Measurements from ENCODE around the gene DCUN1D2.
"Not testable (repeated sequence)": the region's sequence is repeated elsewhere in the genome, so short reads cannot be mapped to it uniquely, and the experiment has no call there.

The DCUN1D2 gene

DNA sequence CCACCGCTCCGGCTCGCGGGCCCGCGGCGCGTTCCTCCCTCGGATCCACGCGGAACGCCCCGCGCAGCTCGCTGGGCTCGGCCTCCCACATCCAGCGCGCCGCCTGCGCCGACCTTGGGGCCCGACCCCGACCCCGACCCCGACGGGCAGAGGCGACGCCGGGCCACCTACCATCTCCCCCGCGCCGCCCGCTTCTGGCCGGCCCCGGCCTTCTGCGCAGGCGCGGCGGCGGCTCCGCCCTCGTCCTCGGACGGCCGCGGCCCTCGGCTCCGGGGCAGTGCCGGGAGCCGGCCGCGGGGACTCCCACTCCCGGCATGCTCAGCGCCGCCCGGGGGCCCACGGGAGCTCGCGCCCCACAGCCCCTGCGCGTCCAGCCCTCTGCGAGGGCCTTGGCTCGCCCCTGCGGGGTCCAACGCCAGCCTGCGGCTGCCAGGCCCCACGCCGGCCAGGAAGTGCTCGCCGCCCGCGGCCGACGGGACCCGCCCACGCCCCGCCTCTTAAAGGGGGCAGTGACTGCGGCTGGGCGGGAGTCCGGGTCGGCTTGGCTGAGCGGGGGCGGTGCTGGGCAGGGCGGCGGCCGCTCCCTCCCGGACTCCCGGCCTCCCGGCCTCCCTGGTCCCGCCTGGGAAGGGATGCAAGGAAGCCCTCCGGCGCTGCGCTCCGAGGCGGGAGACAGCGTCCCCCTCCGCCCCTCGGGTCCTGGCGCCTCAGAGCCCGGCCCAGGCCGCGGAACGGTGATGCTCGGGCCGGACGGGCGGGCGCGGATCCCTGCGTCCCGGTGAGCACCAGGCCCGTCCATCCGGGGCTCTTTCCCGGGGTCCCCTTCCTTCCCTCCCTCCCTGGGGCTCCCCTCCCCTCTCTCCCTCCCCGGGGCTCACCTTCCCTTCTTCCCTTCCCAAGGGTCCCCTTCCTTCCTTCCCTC is at the start of gene DCUN1D2:
DCUN1D2 (minus strand) TSS at position 216 of the 922 bp plus-strand sequence; CDS start at position 174, 42 bp downstream.
- peak; percentile 96 for DNase-seq (ENCODE audit: low spot score)

DNA sequence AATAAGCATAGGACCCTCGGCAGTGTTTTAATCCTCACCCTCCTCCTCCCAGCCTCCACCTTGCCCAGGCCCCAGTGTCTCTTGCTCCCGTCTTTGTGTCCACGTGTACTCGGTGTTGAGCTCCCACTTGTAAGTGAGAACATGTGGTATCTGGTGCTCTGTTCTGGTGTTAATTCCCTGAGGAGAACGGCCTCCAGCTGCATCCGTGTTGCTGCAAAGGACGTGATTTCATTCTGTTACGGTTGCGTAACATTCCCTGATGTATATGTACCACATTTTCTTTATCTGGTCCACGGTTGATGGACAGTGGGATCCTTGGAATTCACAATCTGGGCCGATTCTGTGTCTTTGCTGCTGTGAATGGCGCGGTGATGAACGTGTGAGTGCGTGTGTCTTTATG is 49.3 kb upstream of the DCUN1D2 start:
- no peak for DNase-seq (ENCODE audit: low spot score)

DNA sequence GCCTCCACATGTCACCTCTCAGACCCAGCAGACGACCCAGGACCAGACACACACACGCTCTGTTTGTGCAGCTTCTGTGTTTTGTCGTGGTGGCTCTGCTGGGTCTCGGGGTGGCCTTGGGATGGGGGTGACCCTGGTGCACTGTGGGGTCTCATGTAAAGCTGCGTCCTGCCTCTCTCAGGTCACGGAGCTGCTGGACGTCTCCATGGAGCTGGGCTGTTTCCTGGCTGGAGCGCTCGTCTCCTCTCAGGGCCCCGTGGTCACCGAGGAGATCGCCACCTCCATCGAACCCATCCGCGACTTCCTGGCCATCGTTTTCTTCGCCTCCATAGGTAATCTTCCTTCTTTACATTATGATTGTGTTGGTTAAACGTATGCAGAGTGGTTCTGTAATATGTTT is 48.7 kb upstream of the DCUN1D2 start:
- DNase-seq (ENCODE audit: low spot score) = no peak

DNA sequence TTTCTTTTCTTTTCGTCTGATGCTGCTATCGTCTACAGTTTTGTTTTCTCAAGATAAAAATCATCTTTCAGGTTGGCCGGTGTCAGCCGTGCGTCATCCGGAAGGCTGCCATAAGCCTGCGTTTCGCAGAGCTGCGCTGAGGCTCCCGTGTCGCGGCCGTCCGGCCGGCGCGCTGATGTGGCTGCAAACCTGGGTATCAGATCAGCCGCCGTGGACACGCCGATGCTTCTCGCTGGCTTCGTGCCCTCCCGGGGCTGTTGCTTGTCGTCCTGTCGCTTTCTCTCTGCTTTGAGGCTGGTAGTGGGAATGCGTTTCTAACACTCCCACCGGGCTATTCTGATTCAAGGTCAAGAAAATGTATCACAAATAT is 48.2 kb upstream of the DCUN1D2 start:
- DNase-seq (ENCODE audit: low spot score) = no peak

DNA sequence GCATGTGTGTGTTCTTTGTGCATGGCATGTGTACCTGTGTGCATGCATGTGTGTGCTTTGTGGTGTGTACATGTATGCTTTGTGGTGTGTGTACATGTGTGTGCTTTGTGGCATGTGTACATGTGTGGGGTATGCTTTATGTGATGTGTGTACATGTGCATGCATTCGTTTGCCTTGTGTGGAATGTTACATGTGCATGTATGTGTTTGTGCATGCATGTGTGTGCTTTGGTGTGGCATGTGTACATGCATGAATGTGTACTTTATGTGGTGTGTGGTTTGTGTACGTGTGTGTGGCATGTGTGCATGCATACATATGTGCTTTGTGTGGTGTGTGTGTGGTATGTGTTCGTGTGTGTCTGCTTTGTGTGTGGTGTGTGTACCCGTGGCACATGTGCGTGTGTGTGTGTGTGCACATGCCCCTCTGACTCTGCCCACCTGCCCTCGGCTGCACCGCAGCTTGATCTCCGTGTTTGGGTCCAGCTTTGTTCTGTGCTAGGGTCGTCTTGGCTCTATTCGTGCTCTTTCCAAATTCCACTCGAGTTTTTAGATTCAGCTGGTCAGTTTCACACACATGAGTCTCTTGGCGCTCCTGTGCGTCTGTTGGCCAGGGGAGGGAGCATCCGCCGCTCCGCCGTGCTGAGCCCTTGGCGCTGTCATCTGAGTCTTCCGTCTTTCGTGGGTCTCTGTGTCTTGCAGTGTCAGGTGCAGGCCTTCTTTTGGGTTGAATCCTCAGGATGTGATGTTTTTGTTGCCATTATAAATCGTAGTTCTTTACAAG is 47.6 kb upstream of the DCUN1D2 start:
- no peak for DNase-seq (ENCODE audit: low spot score)

DNA sequence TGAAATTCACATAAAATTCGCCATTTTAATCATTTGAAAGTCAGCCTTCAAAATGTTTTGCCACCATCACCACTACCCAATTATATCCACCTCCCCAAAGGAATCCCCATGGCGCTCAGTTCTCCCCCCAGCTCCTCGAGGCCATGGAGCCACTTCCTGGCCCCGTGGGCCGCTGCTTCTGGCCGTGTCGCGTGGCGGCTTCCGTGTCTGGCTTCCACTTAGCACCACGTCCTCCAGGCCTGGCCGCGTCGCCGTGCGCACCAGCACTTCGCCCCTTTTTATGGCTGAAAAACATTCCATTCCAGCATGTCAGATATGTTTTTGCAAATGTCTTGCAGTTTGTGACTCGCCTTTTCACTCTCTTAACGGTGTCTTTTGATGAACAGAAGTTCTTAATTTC is 46.7 kb upstream of the DCUN1D2 start:
- no peak for DNase-seq (ENCODE audit: low spot score)

DNA sequence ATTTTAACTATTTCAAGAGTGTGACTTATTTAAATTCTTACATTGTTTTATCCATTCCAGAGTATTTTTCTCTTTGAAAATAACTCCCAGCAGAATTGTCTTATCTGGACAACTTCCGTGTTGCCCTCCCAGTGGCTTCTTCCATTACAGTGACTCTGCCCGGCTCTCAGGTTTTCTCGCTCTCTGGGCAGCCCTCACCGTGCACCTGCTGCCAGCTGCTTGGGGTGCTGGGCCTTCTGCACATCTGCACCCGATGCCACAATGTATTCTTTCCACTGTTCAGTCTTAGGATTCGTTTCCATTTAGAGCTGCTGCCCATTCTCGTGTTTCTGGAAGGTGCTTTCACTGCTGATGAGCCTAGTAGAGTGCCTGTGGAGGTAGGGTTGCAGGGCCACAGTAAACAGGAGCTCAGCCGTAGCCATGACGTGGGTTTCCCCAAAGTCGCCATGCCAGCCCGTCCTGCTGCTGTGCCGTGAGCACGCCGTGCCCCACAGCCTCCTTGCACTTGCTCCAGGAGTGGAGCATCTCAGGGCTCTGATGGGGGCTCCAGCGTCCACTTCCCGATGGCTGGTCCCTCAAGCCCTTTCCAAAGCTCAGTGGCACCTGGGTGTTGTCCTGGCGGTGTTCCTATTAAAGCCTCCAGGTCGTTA is 46.1 kb upstream of the DCUN1D2 start:
- no peak for DNase-seq (ENCODE audit: low spot score)

DNA sequence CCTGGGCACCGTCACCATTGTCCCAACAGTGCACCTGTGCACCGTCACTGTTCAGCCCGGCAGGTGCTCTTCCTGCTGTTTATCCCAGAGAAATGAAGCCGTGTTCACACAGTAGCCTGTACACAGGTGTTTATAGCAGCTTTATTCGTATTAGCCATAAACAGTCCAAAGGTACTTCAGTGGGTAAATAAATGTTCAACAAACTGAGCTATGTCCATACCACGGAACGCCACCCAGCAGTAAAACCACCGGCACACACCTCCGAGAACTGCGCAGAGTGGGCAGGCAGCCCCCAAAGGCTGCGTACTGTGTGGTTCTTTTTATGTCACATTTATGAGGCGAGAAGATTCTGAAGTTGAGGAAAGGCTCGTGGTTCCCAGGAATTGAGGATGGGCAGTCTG is 44.9 kb upstream of the DCUN1D2 start:
- DNase-seq (ENCODE audit: low spot score) = no peak

DNA sequence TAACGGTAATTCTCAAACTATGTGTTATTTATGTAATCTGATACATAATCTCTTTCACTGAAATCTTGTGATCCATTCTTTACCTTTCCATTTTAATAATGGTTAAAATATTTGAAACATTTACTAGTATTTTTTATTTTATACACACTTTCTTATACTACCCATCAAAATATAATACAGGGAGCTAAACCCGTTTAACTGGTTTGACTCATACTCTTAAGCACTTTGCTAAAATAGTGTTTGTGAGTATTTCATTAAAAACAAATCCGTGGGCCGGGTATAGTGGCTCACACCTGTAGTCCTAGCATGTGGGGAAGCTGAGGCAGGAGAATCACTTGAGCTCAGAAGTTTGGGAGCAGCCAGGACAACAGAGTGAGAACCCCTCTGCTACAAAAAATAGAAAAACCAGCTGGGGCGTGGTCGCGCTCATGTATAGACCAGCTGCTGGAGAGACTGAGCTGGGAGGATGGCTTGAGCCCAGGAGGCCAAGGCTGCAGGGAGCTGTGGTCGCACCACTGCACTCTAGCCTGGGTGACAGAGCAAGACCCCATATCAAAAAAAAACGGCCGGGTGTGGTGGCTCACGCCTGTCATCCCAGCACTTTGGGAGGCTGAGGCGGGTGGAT is 43.8 kb upstream of the DCUN1D2 start:
- DNase-seq (ENCODE audit: low spot score) = no peak

DNA sequence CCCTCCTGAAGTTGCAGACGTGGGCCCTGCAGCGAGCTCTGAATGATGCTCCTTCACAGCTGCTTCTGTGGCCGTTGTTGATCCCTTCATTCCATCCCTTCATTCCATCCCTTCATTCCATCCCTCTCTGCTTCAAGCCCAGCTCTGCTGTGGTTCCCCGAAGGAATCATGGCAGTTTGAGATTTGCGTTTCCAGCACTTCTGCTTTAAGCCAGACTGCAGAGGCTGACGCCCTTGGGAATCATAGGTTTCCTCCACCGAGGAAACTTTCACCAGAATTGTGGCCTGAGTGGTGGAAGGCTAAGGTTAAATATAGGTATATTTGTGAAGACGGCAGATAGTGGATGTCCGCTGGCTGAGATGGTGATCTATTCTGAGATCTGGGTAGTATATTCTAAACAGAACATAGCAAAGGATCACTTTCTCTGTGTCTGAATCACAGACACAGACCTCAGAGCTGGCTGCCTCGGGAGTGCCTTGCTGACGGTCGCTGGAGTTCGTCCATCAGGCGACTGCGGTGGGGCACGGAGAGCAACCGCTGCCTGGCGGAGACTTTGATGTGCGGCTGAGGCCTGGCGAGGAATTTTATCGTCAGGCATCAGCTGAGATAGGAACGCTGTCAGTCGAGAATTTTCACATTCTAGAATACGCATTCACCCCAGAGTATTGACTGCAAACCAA is 42.8 kb upstream of the DCUN1D2 start:
- no peak for DNase-seq (ENCODE audit: low spot score)

DNA sequence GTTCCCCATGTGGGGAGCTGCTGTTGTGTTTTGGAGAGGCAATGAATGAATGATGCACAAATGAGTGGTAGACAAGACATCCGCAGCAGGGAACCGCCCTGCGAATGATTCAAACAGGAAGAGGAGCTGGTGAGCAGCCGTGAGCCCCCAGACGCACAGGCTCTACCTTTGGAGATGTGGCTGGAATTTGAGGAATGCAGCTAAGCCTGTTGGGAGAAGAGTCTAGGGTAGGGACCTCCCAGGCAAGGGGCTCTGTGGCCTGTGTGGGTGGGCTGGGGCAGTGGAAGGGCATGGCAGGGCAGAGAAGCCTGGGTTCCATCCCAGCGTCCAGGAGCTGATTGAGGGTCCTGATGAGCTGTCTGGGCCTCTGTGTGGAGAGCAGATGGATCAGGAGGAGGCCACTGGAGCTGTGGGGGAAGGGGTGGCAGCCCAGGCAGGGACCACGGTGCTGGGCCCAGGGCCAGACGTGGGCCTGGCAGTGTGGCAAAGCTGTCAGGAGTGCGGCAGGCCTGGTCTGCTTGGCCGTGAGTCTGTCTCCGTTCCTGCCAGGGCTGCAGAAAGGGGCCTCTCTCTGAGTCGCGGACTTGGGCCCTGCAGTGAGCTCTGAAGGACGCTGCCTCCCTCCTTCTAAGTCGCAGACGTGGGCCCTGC is 41.8 kb upstream of the DCUN1D2 start:
- peak; percentile 29 for DNase-seq (ENCODE audit: low spot score)

DNA sequence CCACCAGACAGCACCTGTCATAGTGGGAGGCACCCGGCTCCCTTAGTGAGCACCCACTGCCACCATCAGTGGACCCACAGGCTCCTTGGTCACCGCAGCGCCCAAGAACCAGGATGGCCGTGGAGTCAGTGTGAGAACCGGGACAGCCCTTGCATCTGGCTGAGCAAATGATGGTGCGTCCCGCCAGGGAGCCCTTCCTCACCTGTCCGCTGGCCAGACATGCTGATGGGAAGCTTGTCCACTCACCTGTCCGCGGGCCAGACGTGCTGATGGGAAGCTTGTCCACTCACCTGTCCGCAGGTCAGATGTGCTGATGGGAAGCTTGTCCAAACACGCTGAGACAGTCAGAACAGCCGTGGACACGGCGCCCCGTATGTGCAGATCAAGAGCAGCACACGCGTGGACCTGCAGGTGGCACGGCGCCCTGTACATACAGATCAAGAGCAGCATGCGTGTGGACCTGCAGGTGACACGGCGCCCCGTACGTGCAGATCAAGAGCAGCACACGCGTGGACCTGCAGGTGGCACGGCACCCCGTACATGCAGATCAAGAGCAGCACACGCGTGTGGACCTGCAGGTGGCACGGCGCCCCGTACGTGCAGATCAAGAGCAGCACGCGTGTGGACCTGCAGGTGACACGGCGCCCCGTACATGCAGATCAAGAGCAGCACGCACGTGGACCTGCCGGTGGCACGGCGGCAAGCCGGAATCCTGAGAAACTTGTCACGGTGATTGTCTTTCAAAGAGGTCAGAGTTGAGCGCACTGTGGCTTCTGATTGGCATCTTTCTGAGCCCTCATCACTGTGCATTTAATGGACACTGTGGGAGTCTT is 40.7 kb upstream of the DCUN1D2 start:
- DNase-seq (ENCODE audit: low spot score) = no peak

DNA sequence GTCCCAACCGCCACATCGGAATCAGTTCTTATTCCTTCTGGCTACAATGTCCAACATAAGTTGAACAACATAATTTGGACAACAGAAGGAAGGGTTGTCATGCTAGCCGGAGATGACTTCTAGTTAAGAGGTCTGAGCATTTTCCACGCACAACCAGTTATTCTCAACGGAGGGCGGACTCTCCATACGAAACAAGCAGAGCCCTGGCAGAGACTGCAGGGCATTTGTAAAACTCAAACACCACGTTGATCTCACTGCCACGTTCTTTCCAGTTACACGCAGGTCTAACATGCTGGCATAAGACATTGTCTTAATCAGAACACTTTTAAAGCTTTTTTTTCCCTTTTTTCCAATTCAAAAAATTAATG is 38.3 kb upstream of the DCUN1D2 start:
- DNase-seq (ENCODE audit: low spot score) = no peak

DNA sequence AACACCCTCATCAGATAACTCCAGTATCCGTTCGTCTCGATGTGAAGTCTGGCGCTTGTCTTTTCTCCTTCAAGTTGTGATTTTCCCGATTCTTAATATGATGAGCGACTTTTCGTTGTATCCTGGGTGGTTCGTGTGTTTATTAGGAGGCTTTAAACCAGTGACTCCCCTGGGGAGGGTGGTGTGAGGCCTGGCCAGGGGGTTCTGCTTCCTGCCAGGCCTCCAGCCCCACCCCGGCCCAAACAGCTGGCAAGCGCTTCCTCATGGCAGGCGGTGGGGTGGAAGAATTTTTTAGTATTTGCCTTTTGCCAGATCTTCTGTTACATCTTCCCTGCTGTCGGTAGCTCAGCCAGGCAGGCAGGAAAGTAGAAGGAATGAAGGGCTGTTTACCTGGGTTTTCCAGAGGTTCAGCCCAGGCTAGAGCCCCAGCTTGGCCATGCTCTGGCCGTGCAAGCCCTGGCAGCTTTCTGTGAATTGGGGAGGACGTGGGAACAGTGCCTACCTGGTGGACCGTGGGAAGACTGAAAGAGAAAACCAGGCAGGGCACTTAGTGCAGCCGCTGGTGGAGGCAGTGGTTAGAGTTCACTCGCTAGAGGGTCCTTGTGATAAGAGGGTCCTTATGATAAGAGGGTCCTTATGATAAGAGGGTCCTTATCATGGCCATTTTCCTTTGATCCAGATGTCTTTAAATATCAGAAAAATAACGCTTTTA is 37.7 kb upstream of the DCUN1D2 start:
- DNase-seq (ENCODE audit: low spot score) = no peak

DNA sequence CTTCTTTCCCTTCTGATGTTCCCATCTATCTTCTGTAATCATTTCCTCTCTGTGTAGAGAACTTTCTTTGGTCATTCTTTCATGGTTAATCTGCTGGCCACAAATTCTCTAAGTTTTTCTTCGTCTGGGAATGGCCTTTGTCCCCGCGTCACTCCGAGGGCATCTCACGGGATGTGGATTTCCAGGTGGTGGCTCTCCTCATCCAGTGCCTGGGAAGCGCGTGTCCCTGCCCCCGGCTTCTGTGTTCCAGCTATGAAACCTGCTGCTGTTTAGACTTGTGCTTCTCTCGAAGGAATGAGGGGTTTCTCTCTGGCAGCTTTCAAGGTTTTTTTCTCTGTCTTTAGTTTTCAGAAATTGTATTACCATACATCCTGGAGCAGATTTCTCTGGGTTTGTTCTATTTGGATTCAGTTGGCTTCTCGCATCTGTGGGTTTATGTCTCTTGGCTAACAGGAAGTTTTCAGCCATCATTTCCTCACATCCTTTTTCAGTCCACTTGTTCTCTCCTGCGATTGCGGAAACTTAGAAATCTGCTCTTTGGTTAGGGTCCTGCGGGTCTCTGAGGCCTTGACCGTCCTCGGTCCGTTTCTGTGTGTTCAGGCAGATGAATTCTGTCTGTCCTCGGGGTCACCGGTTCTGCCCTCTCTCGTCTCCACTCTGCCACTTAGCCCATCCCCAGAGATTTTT is 36.9 kb upstream of the DCUN1D2 start:
- DNase-seq (ENCODE audit: low spot score) = no peak

DNA sequence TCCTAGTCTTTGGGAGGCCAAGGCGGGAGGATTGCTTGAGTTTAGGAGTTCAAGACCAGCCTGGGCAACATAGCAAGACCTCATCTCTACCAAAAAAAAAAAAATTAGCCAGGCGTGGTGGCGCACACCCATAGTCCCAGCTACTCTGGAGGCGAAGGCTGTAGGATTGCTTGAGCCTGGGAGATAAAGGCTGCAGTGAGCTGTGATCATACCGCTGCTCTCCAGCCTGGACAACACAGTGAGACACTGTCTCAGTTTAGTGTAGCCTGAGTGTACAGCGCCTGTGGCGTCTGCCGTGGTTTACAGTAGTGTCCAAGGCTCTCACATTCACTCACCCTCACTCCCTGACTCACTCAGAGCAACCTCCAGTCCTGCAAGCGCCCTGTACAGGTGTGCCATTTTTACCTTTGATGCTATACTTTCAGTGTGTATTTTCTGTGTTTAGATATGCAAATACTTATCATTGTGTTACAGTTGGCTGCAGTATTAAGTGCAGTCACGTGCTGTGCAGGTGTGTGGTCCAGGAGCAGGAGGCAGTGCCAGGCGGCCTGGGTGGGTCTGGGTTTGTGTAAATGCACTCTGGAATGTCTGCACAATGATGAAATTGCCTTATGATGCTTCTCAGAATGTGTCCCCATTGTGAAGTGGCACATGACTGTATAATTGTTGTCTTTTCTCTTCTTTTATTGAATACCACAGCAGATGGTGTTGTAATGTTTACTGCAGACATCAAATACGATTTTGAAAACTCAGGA is 36.1 kb upstream of the DCUN1D2 start:
- no peak for DNase-seq (ENCODE audit: low spot score)

DNA sequence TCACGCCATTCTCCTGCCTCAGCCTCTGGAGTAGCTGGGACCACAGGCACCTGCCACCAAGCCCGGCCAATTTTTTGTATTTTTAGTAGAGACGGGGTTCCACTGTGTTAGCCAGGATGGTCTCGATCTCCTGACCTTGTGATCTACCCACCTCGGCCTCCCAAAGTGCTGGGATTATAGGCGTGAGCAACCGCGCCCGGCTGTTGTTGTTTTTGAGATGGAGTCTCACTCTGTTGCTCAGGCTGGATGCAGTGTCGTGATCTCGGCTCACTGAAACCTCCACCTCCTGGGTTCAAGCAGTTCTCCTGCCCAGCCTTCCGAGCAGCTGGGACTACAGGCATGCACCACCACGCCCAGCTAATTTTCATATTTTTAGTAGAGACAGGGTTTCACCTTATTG is 31.9 kb upstream of the DCUN1D2 start:
- not testable (repeated sequence) for DNase-seq (ENCODE audit: low spot score)

DNA sequence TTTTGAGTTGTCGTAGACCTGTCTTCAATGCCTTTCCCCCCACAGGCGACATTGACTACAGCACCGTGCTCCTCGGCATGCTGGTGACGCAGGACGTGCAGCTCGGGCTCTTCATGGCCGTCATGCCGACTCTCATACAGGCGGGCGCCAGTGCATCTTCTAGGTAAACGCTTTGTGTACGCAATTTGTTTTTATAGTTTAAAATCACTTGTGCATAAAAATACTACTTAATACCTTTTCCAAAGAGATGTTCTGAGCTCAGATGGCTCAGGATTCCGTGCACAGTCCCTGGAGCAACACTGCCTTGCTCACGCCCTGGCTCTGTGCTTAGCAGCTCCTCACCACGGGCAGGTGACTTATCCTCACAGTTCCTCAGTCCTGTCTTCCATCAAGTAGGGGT is 30.1 kb upstream of the DCUN1D2 start:
- DNase-seq (ENCODE audit: low spot score) = no peak
